Ovary (tissue), 9 donors: ENCODE data around the gene PRKD1. TPM values are rescaled to one million over a fixed set of nuclear protein-coding genes. Genes with fewer than 3 reads are reported as not detected.

Source experiments
- DNase-seq, 5 donors: peaks; one replicate each; pipeline ENCODE4 v3.0.0-alpha.2; 2019 to 2020
- H3K27ac ChIP-seq, 2 donors: fragments of 200-600 bp; one replicate each; pipeline versions ENCODE4 v1.5.1 to v1.8.0; 2019 to 2022
- H3K27me3 ChIP-seq: fragments of 200-600 bp; one replicate; pipeline ENCODE4 v1.8.0; 2022
- H3K36me3 ChIP-seq: fragments of 200-600 bp; sonication (generic); one replicate; pipeline ENCODE4 v1.5.1; 2019
- H3K4me1 ChIP-seq: one replicate; pipeline ENCODE4 v1.8.1; 2013; ENCODE audit warnings: mild to moderate bottlenecking, moderate library complexity; ENCODE audit not compliant: insufficient read depth
- H3K4me3 ChIP-seq: fragments of 200-600 bp; sonication (generic); one replicate; pipeline ENCODE4 v1.5.1; 2017
- H3K9me3 ChIP-seq, 2 donors: fragments of 200-600 bp in 1 of 2; sonication (generic) in 1 of 2; one replicate each; pipeline versions ENCODE4 v1.5.1 to v1.8.1; 2013 to 2019; ENCODE audit warnings: mild to moderate bottlenecking in 1 of 2, moderate library complexity in 1 of 2
- EP300 ChIP-seq: sonication (generic); formaldehyde crosslinking; IDR thresholded peaks from one replicate; pipeline ENCODE4 v1.6.1; 2017; ENCODE audit warnings: antibody characterized with exemption
- POLR2A ChIP-seq: fragments of 450-650 bp; IDR thresholded peaks from one replicate; pipeline ENCODE4 v1.6.1; 2017; ENCODE audit warnings: antibody characterized with exemption, mild to moderate bottlenecking, moderate library complexity
- WGBS, 3 donors: extraction: QIAGEN DNeasy Blood & Tissue Kit in 1 of 3; methylation state at CpG; one replicate each; pipeline versions ENCODE4 v1.1.5 to v1.1.7; 2013 to 2017; 5-methylcytosine and 5-hydroxymethylcytosine counted together
- intact Hi-C, 4 donors: fragments of 100-400 bp; cut with DNase I; formaldehyde crosslinking; loops; one replicate each; pipeline versions ENCODE4 v1.11.0 to v1.15.1; 2022 to 2023
- polyA plus RNA-seq, 2 donors: library from polyadenylated mRNA; stranded (reverse); fragments of 200-250 nt in 1 of 2; fragments of 350-450 nt in 1 of 2; fragmentation: Illumina TruSeq in 1 of 2; extraction: RNeasy Lipid Tissue Mini Kit (QIAGEN cat#74804) in 1 of 2; gene quantifications; one replicate each; pipeline ENCODE4 v1.2.3, GENCODE V29; 2013 to 2014
- total RNA-seq, 7 donors: library from RNA; depleted of rRNA in 2 of 7; stranded (reverse); fragments of >200 nt in 2 of 7; fragmentation: NEBNext Ultra II Directional in 3 of 7; extraction: Animal tissue kit (Norgen Biotek cat#: 25700) in 3 of 7; gene quantifications; one replicate each; pipeline versions ENCODE4 v1.1.0 to v1.2.4, GENCODE V29; 2016 to 2023
- TF ChIP-seq, protein P1 (sequence below), 3 donors: fragments of 450-650 bp in 2 of 3; fragments of 200-600 bp in 1 of 3; IDR thresholded peaks; one replicate each; pipeline versions ENCODE4 v1.5.1 to v1.8.0; 2016 to 2022; ENCODE audit warnings: antibody characterized with exemption in 3 of 3, mild to moderate bottlenecking in 1 of 3
- donor health status: DM: no; HTN: no; CAD: no; lungs with moderate emphysema.
- donor health status: DM: no; HTN: no; CAD: no.
- donor health status: Bipolar disorder and iron deficiency.
- donor health status: DM: yes; HTN: yes; CAD: no.
- donor health status: DM: no; HTN: no; CAD: no.
- donor health status: DM: yes; HTN: yes; CAD: no.

PRKD1 gene
- total and polyA plus RNA-seq, 9 donors, result 7.7 to 39.9 (median 21.6) TPM

DNA sequence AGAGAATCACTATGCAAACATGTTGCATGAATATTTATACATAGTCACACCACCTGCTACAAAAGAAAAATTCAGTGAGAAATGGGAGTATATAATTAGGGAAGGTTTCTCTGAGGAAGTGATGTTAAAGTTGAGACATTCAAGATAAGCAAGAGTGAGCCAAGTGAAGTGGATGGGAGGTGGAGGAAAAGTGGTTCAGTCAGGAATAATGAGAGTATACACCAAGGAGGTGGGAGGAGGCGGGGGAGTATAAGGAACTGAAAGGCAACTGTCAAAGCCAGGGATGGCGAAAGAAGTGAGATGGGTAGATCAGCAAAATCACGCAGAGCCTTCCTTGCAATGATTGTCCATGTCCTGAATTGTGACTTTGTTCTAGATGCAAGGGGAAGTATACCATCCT, 33.7 kb downstream of the PRKD1 start:
- H3K4me3 ChIP-seq, result no peak overlapping the region
- TF ChIP-seq, protein P1, sequence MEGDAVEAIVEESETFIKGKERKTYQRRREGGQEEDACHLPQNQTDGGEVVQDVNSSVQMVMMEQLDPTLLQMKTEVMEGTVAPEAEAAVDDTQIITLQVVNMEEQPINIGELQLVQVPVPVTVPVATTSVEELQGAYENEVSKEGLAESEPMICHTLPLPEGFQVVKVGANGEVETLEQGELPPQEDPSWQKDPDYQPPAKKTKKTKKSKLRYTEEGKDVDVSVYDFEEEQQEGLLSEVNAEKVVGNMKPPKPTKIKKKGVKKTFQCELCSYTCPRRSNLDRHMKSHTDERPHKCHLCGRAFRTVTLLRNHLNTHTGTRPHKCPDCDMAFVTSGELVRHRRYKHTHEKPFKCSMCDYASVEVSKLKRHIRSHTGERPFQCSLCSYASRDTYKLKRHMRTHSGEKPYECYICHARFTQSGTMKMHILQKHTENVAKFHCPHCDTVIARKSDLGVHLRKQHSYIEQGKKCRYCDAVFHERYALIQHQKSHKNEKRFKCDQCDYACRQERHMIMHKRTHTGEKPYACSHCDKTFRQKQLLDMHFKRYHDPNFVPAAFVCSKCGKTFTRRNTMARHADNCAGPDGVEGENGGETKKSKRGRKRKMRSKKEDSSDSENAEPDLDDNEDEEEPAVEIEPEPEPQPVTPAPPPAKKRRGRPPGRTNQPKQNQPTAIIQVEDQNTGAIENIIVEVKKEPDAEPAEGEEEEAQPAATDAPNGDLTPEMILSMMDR (IDR thresholded peaks at IDR 0.05), result no peak
- no peak for TF ChIP-seq POLR2A
- no peak for TF ChIP-seq EP300
- no peaks in the 10 kb centered on the region for H3K9me3 ChIP-seq
- WGBS, 3 donors, result 95 to 99% (median 98%) methylated on average over 3 of the region's 3 CpGs
- no peaks in the 10 kb centered on the region for H3K36me3 ChIP-seq
- no peaks in the 10 kb centered on the region for H3K4me1 ChIP-seq
- no peak for DNase-seq
- H3K27ac ChIP-seq, result no peak overlapping the region
- no peaks in the 10 kb centered on the region for H3K27me3 ChIP-seq
- intact Hi-C loops, result no loop called here

GRCh38 chr14:29892327-29892726, 35.3 kb downstream of the PRKD1 start:
- no peak overlapping the region for H3K27ac ChIP-seq
- H3K27me3 ChIP-seq, result no peaks in the 10 kb centered on the region
- TF ChIP-seq, protein P1 (IDR thresholded peaks at IDR 0.05), result no peak
- TF ChIP-seq EP300 (no peak), POLR2A (no peak)
- H3K4me3 ChIP-seq, result no peak overlapping the region
- no peak for DNase-seq
- intact Hi-C loops, result no loop called here
- H3K36me3 ChIP-seq, result no peaks in the 10 kb centered on the region
- no peaks in the 10 kb centered on the region for H3K9me3 ChIP-seq
- H3K4me1 ChIP-seq, result no peaks in the 10 kb centered on the region

GRCh38 chr14:29885988-29886387, 41.7 kb downstream of the PRKD1 start:
- H3K27ac ChIP-seq, result no peak overlapping the region
- DNase-seq, result no peak
- WGBS, 3 donors, result 88 to 92% (median 90%) methylated on average over 5 of the region's 5 CpGs
- H3K4me1 ChIP-seq, result no peaks in the 10 kb centered on the region
- H3K36me3 ChIP-seq, result no peaks in the 10 kb centered on the region
- H3K27me3 ChIP-seq, result no peaks in the 10 kb centered on the region
- H3K4me3 ChIP-seq, result no peak overlapping the region
- no peak for TF ChIP-seq POLR2A
- TF ChIP-seq, protein P1 (IDR thresholded peaks at IDR 0.05), result no peak
- H3K9me3 ChIP-seq, result no peaks in the 10 kb centered on the region
- intact Hi-C loops, result no loop called here

DNA sequence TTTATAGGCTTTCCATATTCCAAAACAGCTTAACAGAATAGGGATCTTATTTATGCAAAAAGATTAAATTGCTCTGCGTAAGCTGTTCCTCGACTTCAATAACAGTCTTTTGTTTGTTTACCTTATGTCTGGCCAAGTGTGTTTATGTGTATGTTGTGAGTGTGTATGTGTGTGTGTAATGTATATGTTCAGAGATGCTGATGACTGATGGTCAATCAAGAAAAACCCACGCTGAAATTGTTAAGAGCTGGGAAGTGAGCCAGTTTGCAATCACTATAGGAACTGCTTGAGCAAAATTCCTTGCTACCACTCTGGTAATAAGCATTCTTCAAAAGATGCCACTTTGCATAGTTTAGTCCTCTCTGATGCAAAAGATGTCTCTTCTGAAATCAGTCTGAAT, 59.6 kb downstream of the PRKD1 start:
- Histone ChIP-seq H3K4me3 (no peak overlapping the region), H3K9me3 (no peaks in the 10 kb centered on the region), H3K27me3 (no peaks in the 10 kb centered on the region), H3K36me3 (no peaks in the 10 kb centered on the region), H3K27ac (no peak overlapping the region), H3K4me1 (no peaks in the 10 kb centered on the region)
- TF ChIP-seq POLR2A (no peak), EP300 (no peak)
- TF ChIP-seq, protein P1 (IDR thresholded peaks at IDR 0.05), result no peak
- 62 to 68% (median 67%) methylated on average over 3 of the region's 3 CpGs for WGBS, 3 donors
- DNase-seq, result no peak
- intact Hi-C loops, result no loop called here

DNA sequence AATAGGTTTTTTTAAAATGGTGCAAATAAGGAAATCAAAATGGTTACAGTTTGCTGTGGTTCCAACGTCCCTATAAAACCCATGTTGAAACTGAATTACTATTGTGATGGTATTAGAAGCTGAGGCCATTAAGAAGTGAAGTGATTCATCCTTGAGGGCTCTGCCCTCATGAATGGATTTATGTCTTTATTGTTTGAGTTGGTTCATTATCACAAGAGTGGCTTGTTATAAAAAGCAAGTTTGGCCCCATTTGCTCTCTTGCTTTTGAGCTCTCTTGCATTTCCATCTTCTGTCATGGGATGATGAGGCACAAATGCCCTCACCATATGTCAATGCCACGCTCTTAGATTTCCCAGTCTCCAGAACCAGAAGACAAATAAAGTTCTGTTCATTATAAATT, 62.3 kb downstream of the PRKD1 start:
- WGBS, 3 donors, result 73 to 92% (median 80%) methylated on average over 2 of the region's 2 CpGs
- no peaks in the 10 kb centered on the region for H3K4me1 ChIP-seq
- DNase-seq, result no peak
- no peaks in the 10 kb centered on the region for H3K27me3 ChIP-seq
- no peaks in the 10 kb centered on the region for H3K36me3 ChIP-seq
- H3K4me3 ChIP-seq, result no peak overlapping the region
- TF ChIP-seq EP300 (no peak), POLR2A (no peak)
- TF ChIP-seq, protein P1 (IDR thresholded peaks at IDR 0.05), result no peak
- no peaks in the 10 kb centered on the region for H3K9me3 ChIP-seq
- intact Hi-C loops, result no loop called here
- no peak overlapping the region for H3K27ac ChIP-seq
